Fibroblast of skin of left quadriceps (primary cell): ENCODE results near the gene PLA2G2C.

Experiments
- DNase-seq, 2 experiments: peaks; one replicate each; pipeline ENCODE4 v3.0.0-alpha.2; 2013; ENCODE audit warnings: low read depth in 2 of 2

Gene PLA2G2C

DNA sequence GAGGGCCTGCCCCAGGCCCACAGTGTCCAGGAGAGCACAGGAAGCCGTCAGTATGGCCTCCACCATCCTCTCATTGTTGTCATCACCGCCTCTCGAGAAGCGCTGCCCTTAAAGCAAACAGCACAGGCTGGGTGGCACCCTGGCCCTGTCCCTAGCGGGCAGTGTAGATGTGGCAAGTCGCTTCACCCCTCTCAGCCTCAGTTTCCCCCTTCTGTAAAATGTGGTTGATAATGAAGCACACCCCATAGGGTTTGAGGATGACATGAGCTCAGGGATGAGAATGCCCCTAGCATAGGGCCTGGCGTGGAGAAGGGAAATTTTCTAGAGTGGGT is 33.8 kb downstream of the PLA2G2C start:
- no peak for DNase-seq

DNA sequence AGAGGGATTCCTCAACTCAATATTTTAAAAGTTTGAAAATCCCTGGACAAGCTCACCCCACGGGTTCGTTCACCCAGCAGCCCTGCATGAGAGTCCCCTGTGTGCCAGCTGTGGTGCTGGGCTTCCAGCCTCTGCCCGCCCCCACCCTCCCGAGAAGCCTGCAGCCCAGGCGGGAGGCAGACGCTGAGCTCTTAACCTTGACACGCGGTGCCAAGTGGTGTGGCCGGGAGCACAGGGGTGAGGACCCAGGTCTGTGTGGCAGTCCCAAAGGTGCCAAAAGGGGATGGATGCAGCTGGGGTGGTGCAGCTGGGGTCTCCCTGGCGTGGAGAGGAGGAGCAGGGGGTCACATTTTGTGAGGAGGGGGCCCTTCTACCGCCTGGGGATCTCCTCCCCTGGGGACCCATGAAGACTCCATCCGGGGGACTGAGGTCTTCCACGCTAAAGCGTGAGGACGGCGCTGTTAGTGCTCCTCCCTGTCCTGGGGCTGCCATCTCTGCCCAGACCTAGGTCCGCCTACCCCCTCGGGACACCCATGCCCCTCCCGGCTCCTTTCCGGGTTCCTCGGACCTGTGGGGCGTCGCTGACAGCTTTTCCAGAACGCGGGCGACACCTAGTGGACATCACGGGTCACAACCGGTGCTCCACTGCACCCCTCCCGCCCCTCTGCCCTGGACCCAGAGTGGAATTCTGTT is 34.3 kb downstream of the PLA2G2C start:
- peak; percentile 48 to 51 for DNase-seq

DNA sequence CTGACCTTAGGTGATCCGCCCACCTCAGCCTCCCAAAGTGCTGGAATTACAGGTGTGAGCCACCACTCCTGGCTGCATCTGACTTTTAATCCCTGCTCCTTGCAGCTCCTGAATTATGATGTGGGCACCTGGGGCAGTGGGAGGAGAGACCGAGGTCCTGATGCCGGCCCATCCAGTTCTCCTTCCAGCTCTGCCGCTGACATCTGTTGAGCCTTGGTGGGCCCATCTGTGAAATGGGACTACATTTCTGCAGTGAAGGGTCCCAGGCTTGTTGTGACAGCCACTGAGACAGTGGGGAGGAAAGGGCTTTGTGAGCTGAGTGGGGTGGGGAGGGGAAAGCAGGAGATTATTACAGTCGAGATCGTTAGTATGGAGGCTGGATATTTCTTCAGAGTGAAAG is 35.3 kb downstream of the PLA2G2C start:
- DNase-seq: no peak

DNA sequence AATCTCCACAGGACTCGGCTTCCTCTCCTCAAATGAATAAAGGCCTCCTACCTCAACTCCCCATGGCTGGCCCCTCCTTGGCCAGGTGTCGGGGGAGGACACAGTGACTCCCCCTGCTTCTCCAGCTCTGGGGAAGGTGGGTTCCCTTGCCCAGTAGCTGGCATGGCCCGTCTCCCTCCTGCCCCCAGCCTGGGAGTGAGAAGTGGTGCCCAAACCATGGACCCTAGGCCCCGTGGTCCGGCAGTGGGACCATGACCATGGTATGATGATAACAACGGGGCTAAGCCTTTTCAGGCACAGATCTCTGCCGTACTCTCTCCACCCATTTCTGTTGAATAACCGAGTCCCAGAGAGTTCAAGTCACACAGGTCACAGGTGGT is 36.0 kb downstream of the PLA2G2C start:
- DNase-seq: no peak

DNA sequence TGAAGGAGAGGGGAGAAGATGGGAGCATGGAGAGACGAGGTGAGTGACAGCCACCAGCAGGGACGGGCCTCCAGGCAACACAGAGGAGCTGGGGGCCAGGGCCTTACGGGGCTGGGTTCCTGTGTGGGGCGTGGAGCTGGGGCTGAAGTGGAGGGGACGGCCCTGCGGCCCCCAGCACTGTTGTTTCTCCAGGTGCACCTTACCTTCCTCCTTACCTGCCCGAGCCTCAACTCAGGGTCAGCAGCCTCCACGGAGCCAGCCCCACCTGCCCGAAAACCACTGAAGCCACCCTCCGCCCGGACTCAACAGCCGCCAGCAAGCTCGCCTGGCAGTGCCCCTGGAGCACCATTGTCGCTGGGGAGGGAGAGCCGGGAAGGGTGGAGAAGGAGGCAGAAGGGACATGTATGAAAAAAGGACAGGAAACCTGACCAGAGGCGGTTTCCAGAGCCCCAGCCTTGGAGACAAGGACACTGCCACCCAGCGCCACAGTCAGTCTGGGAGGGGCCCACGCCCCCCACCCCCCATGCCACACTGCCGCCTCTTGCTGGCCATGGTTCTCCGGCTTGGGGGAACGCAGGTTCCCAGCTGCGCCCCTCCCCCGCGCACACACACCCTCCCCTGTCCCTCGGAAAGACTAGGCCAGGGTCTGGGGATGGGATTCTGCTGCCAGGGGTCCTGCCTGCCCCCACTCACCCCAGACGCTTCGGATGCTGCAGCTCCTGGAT is 36.6 kb downstream of the PLA2G2C start:
- no peak for DNase-seq

DNA sequence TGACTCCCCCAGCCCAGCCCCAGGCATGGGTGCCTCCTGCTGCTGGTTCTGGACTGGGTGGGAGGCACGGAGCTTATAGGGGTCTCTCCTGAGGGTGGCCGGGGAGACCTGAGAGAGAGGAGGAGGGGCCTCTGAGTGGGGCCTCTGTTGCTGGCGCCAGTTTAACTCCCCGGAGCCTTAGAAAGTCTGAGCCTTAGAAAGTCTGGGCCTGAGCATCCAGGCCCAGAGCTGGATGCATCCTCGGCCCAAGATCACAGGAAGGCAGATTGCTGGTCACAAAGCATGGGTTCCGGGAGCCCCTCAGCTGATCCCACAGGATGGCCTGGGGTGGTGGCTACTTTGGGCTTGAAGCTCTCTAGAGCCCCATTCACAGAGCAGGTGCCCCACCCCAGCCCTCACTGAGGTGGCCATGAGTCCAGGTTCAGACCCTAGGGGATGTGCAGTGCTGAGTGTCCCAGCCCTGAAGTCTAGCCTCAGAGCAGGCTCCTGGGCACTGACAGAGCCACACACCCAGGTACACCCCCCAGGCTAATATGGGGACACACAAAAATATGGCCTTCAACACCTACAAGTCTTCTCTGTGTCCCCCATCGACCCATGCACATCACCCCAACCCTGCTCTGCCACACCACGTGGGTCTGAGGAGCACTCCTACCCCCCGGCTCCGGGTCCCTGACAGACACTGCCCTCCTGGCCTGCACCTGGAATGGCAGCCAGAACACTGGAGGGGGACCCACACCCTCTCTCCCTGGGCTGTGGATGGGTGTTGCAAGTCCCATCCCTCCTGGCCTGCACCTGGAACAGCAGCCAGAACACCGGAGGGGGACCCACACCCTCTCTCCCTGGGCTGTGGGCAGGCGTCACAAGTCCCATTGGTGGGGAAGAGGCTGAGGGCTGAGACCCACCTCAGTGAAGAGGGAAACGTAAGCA is 37.5 kb downstream of the PLA2G2C start:
- DNase-seq: no peak

DNA sequence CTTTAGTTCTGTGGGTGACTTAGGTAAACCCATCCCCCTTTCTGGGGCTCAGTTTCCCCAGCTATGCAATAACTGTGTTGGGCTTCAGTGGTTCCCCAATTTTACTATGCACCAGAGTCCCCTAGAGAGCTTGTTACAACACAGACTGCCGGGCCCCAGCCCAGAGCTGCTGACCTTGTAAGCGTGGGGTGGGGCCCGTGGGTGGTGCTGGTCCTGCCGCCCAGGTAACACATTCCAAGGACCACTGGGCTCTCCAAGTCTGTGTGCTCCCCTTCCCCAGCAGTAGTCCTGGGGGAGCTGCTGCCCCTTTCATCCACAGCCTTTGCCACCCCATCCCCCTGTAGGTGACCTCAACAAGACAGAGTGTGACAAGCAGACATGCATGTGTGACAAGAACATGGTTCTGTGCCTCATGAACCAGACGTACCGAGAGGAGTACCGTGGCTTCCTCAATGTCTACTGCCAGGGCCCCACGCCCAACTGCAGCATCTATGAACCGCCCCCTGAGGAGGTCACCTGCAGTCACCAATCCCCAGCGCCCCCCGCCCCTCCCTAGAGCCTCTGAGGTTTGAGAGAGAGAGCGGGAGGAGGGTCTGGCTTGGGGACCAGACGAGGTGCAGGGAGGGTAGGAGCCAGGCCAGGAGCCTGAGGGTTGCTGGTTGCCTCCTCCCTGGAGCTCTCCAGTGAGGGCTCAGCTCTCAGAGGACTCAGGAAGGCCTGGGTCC is 38.3 kb downstream of the PLA2G2C start:
- DNase-seq: no peak

DNA sequence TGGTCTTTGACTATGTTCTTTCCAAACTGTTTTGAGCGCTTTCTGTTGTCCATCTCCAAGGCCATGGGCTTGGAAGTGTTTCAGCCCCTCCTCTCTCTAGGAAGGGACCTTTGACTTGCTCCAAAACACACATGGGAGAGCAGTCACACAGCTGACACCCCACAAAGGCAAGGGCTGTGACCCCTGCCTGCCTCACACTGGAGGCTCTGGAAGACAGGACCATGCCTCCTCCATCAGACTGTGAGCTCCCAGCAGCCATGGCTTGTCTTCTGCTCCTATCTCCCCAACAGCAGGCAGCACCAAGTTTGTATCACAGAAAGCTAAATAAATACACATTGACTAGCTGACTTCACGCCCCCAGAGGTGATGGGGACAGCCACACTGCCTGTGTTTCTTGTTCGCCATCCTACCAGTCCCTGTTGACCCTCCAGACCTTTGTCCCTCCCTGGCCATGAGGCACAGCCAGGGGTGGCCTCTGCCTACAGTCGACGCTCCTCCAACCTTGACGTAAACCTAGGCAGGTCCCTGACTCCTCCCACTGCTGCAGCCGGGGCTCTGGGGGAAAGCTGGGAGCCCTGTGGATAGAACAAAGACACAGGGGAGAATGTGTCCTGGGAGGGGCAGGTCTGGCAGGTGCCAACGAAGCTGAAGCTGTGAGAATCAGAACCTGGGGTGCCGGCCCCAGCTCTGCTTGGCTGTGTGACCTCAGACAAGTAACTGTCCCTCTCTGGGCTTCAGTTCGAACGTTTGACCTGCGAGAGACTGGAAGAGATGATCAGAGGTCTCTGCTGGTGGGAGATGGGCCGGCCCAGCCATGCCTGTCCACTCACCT is 42.4 kb downstream of the PLA2G2C start:
- DNase-seq: no peak

DNA sequence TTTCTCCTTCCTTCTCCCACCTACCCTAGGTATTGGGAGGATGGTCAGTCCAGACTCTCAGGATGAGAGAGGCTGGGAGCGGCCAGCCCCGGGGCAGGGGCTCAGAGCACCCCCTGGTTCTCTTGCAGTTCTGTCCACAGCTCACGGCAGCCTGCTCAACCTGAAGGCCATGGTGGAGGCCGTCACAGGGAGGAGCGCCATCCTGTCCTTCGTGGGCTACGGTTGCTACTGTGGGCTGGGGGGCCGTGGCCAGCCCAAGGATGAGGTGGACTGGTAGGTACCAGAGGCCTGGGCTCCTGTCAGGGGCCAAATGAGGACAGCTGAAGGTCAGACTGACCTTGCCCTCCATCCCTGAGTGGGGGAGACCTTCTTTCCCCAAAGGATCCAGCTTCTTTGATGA is 43.0 kb downstream of the PLA2G2C start:
- DNase-seq: no peak

DNA sequence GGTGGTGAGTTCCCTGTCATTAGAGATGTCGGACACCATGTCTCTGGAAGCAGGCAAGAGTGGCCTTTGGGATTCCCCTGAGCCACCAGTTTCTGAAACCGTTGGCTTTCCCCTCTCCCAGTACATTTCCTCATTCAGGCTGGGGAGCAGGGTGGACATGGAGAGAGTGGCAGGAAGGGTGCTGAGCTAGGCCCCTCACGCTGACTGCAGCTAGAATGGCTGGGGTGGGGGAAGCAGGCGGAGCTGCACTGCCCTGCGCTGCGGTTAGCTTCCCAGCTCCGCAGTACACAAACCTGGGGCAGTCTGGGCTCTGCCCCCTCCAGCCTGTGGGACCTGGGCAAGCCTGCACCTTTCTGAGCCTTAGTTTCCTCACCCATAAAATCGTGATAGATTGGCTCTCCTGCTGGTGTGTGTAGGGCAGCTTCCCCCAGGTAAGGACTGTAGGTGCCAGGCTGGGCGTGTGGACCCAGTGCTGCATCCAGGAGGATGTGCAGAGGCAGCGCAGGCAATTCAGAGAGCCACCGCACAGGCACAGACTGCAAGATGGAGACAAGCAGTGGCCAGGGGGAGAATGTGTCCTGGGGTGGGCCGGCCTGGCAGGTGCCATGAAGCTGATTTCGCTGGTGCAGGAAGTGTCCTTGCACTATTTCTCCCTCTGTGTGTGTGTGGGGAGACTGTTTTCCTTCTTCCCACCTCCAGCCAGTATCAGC is 44.2 kb downstream of the PLA2G2C start:
- no peak for DNase-seq

DNA sequence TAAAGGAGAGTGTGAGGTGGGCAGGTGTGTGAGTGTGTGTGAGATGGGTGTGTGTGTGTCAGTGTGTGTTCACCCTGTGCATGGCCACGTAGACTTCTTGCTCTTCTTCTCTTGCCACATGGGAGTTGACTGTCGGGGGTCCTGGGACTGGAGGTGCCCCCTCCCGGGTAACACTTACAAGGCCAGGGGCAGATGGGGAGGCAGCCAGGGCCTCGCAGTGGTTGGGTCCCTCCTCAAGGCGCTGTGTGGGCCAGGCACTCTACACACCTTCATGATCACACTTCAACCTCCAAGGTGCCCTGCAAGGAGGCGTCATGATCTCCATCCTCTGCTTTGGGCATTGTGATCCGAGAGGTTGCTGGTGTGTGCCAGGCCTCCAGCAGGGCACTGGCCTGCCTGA is 44.9 kb downstream of the PLA2G2C start:
- DNase-seq: no peak

DNA sequence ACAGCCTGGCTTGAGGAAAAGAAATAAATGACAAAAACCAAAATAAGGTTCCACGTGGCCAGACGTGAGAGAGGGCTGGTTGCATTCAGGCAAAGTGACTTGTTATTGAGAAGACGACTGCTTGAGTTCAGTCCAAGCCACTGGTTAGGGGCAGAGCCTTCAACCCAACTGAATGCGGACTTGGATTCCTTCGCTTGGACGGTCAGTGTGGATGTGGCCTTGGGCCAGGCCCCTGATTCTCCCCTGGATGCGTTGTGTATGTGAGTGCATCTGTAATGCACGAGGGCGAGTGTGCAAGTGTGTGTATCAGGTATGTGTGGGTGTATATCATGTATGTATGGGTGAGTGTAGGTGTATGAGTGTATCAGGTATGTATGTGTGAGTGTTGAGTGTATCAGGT is 45.3 kb downstream of the PLA2G2C start:
- no peak for DNase-seq

DNA sequence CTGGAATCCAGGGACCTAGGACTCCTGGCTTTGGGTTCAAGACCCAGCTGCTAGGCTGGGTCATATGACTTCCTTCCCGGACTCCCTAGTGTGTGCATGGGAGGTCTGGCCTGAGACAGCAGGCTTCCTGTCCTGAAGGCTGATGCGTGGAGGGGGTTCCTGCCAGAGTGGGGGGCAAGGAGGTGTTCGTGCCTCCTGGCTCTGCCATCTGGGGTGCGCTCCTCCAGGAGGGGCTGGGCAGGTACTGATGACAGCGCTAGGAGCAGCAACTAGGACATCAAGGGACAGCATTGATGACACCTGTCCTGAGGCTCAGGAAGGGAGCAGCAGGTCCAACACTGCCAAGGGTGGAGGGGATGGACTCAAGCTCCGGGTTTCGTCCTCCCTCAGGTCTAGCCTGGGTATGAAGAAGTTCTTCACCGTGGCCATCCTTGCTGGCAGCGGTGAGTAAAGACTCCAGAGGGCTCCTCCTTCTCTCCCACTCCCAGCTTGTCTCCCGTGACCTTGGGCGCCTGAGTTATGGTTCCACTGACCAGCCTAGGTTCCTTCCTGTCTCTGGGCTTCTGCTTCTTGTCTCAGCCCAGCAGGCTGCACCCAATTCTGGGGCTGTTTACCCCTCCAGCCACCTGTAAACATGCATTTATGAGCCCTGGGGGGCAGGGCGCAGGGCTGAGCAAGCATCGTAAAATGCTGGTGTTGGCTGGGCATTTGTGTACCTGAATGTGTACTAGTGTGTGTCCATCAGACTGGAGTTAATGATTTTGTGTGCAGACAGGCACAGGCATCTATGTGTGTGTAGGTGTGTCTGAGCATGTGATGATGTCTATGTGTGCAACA is 46.3 kb downstream of the PLA2G2C start:
- no peak for DNase-seq

DNA sequence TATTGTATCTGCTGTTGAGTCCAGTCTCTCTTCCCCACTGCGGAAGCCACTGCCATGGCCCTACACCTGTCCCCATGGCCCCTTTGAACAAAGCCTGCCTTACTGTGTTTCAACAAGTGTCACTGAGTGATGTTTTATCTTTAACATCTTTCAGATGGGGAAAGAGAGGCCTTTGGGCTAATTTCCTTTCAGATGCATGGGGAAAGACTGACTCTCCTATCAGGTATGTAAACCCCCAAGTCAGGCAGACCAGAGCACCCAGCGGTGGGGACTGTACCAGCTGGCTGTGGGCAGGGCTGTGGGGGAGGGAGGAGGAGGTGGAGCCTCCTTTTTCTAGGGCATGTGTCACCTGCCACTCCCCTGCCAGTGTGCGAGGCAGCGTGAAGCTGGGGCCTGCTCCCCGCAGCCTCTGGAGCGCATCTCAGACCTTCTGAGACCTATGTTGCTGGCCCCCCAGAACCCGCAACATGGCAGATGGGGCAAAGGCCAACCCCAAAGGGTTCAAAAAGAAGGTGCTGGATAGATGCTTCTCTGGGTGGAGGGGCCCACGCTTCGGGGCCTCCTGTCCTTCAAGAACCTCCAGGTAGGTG is 47.3 kb downstream of the PLA2G2C start, which contains the start of gene PLA2G2F:
Gene PLA2G2F (plus strand): TSS at position 363 of the 590 bp plus-strand sequence. CDS start 105 bp downstream, at position 468.
- no peak for DNase-seq

DNA sequence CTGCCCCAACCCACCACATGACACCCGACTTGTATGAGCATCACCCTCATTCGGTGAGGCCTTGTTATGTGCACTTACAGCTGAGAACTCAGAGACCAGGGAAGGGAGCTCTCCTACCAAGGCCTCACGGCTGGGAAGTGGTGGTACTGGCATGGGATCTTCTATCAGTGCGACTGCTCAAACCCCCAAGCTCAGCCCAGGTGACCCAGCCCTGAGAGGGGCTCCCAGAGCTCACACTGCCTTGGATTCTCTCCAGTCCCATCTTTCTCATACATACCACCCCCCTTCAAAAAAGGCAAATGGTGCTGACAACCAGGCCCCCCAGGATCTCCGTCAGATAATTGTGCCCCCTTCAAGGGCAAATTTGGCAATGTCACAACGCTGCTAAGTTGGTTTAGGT is 48.0 kb downstream of the PLA2G2C start:
- no peak for DNase-seq

DNA sequence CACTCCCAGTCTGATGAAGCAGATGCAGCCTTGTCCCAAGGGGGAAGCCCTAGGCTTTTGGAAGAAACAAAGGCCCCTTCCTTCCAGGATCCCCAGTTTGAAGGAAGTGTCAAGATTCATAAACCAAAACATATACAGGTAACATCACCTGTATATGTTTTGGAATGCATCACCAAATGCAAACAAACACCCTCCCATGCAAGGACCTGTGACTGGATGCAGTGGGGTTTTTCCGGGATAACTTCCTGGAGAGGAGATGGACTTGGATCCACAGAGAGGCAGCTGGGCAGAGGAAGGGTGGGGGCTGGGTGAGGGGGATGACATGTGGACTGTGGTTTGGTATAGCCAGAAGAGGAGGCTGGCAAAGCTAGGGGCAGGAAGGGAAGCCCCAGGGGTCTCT is 48.7 kb downstream of the PLA2G2C start:
- no peak for DNase-seq

DNA sequence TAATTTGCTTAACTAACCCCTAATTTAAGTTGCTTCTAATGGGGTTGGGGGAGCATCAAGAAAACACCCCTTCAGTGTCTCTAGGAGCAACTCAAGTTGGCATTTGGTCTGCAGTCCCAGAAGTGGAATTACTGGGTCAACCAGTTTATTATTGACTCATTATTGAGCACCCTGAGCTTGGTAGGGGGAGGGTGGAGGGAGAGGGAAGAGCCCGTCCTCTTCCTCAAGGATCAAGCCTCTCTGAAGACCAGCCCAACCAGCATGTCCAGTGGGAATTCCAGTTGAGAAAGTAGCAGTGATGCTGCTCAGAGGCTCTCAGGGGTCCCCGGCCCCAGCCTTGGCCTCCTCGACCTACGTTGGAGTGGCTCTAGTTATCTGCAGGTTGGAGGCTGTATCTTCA is 49.3 kb downstream of the PLA2G2C start:
- no peak for DNase-seq

DNA sequence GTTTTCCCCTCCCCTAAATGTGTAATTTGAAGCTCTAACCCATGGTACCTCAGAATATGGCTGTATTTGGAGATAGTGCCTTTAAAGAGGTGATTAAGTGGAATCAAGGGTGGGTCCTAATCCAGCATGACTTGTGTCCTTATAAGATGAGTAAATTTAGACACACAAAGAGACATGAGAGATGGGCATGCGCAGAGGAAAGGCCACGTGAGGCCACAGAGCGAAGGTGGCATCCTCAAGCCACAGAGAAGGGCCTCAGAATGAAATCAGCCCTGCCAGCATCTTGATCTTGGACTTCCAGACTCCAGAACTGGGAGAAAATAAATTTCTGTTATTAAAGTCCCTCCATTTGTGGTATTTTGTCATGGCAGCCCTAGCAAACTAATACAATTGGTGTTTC is 50.1 kb downstream of the PLA2G2C start:
- DNase-seq: no peak

DNA sequence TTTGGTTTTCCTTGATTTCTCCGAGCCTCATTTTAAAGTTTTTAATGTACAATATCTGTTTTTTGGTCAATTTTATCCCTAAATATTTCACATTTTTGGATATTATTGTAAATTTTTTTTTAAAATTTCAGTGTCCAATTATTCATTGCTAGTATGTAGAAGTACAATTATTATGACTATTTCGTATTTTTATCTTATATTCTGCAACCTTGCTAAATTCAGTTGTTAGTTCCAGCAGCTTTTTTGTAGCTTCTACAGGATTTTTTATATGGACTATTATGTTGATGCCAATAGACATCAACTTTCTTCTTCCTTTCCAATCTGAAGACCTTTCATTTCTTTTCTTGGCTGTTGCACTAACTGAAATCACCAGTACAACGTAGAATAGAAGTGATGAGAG is 51.3 kb downstream of the PLA2G2C start:
- DNase-seq: no peak
